HG03280 (cell line): ENCODE data around the gene RUNX3.

ENCODE experiments used
- ATAC-seq: cut with Tn5 transposase; IDR thresholded peaks from one replicate; pipeline ENCODE4 v1.9.1; 2021; ENCODE audit warnings: mild to moderate bottlenecking, moderate library complexity; ENCODE audit not compliant: unreplicated experiment

RUNX3 gene

GRCh38 chr1:24888971-24889676, 41.0 kb downstream of the RUNX3 start:
- ATAC-seq = no peak

GRCh38 chr1:24888061-24888970, 41.8 kb downstream of the RUNX3 start:
- no peak for ATAC-seq

GRCh38 chr1:24886241-24886640, 43.8 kb downstream of the RUNX3 start:
- no peak for ATAC-seq

- no peak for ATAC-seq
Observed at GRCh38 chr1:24884751-24885150, 45.3 kb downstream of the RUNX3 start.

- no peak for ATAC-seq
Observed at GRCh38 chr1:24881034-24881433, 49.0 kb downstream of the RUNX3 start.

- ATAC-seq = no peak
Observed at GRCh38 chr1:24878775-24879742, 51.0 kb downstream of the RUNX3 start.

- no peak for ATAC-seq
Observed at GRCh38 chr1:24878045-24878444, 52.0 kb downstream of the RUNX3 start.

- no peak for ATAC-seq
Observed at GRCh38 chr1:24875991-24876506, 54.0 kb downstream of the RUNX3 start.

GRCh38 chr1:24875257-24875656, 54.8 kb downstream of the RUNX3 start:
- ATAC-seq = no peak

GRCh38 chr1:24874611-24875234, 55.4 kb downstream of the RUNX3 start:
- ATAC-seq = no peak

- no peak for ATAC-seq
Observed at GRCh38 chr1:24874056-24874455, 56.0 kb downstream of the RUNX3 start.

GRCh38 chr1:24873148-24873547, 56.9 kb downstream of the RUNX3 start:
- no peak for ATAC-seq

GRCh38 chr1:24872061-24872850, 57.8 kb downstream of the RUNX3 start:
- ATAC-seq = no peak

- no peak for ATAC-seq
Observed at GRCh38 chr1:24871306-24871901, 58.7 kb downstream of the RUNX3 start.

GRCh38 chr1:24870551-24871195, 59.4 kb downstream of the RUNX3 start:
- no peak for ATAC-seq

- ATAC-seq = no peak
Observed at GRCh38 chr1:24868016-24868875, 61.8 kb downstream of the RUNX3 start.

GRCh38 chr1:24867084-24867870, 62.8 kb downstream of the RUNX3 start:
- ATAC-seq = no peak
